ENCODE data around the gene TCF4.

Gene TCF4

DNA sequence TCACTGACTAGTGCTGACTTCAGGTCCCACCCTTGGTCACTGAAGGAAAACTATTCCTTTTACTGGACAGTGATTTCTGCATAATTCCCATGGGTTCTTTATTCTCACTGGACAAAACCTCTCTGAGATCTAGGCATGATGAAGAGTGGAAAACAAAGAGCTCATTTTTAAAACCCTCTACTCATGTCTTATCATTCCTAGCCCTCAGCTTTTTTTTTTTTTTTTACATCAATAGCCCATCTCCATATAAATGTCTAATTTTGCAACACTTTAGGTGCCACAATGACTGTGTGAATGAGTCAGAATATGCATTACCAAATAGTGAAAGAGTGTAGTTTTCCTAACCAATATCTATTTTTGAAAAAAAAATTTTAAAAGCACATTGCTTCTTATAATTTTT is 74.8 kb downstream of the TCF4 start:
- TF ChIP-seq, protein P1, sequence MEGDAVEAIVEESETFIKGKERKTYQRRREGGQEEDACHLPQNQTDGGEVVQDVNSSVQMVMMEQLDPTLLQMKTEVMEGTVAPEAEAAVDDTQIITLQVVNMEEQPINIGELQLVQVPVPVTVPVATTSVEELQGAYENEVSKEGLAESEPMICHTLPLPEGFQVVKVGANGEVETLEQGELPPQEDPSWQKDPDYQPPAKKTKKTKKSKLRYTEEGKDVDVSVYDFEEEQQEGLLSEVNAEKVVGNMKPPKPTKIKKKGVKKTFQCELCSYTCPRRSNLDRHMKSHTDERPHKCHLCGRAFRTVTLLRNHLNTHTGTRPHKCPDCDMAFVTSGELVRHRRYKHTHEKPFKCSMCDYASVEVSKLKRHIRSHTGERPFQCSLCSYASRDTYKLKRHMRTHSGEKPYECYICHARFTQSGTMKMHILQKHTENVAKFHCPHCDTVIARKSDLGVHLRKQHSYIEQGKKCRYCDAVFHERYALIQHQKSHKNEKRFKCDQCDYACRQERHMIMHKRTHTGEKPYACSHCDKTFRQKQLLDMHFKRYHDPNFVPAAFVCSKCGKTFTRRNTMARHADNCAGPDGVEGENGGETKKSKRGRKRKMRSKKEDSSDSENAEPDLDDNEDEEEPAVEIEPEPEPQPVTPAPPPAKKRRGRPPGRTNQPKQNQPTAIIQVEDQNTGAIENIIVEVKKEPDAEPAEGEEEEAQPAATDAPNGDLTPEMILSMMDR (IDR thresholded peaks at IDR 0.05; ENCODE audit: low read depth, low read length, missing control alignments): no peak
- H3K4me3 ChIP-seq (replicated peaks; ENCODE audit: low read depth, low read length): no peak overlapping the region
- DNase-seq (ENCODE audit: extremely low read depth, low read depth): no peak

DNA sequence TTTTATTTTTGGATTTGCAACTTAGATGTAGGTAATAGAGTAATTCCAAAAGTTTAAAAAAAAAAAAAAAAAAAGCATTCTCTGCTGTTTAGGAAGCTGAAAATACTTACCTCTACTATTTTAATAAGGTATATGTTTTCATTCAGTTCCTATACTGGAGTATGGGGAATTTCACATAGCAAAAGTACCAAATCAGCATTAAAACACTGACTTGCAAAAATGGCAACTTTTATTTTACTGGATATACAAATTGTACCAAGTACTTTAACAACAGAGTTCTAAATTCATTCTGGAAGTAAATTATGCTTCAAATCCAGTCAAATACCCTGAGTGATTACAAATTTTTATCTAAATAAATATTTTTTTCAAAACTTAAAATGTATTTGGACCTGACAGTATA is 76.7 kb downstream of the TCF4 start:
- H3K4me3 ChIP-seq (replicated peaks; ENCODE audit: low read depth, low read length): no peak overlapping the region
- TF ChIP-seq, protein P1 (IDR thresholded peaks at IDR 0.05; ENCODE audit: low read depth, low read length, missing control alignments): no peak
- no peak for DNase-seq (ENCODE audit: extremely low read depth, low read depth)

DNA sequence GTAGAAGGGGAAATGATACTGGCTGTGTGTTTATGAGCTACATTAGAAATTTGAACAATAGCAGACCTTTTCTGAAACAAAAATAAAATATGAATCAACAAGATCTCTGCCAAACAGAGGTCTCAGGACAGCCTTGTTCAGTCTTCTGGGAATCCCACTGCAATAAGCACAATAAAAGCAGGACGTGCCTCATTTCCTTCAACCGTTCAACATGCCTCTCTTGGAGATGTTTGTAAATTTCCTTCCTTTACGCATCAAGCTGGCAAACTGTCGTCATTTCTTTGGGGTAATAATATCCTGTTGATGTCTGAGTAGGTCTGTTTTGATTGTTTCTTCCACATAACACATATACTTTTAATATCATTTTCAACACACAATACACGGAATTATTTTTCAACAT is 77.2 kb downstream of the TCF4 start:
- H3K4me3 ChIP-seq (replicated peaks; ENCODE audit: low read depth, low read length): no peak overlapping the region
- no peak for DNase-seq (ENCODE audit: extremely low read depth, low read depth)
- TF ChIP-seq, protein P1 (IDR thresholded peaks at IDR 0.05; ENCODE audit: low read depth, low read length, missing control alignments): no peak

DNA sequence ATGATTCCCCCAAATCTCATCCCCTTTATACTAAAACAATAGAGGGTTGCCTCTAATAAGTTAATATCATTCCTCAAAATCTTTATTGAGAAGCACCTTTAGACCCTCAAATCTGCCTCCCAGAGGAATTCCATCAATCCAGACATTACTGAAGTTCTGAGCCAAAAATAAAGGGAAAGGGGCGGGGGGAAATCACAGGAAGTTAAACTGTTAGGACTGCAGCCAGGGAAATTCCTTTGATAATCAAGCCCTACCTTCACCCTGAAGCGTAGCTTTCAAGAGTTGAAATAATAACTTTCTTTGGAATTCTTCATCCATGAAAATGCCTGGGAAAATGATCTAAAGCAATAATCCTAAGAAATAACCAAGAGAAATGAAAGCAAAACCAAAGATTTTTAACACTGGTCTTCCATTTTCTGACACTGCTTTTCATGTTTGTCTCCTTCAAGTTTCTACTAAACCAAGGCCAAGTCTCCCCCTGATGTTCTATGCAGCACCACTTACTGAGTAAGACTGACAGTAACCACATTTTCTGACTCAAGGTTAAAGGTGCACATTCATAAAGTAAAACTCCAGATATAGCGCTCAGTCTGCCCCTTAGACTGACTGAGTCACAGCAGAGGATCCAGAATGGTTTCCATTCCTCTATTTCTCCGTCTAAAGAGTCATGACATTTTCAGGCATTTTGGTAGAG is 78.2 kb downstream of the TCF4 start:
- peak overlapping the region; percentile 25 for H3K4me3 ChIP-seq (replicated peaks; ENCODE audit: low read depth, low read length)
- TF ChIP-seq, protein P1 (IDR thresholded peaks at IDR 0.05; ENCODE audit: low read depth, low read length, missing control alignments): no peak
- no peak for DNase-seq (ENCODE audit: extremely low read depth, low read depth)

DNA sequence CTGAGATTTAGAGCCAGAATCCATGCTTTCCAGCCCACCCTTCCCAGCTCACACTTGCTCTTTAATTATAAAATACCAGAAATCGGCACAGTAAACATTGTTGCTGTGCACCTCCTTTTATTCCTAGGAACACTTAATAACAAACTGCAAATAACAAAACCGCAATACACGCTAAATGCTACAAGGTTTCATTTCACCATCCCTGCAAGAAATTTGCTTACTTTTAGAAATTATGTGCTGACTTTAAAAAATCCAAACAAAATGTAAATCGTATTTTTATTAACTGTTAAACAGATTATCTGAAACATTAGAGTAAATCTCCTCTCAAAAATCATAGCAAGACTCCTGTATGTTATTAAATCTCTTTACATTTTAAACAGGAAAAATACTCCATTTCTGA is 79.3 kb downstream of the TCF4 start:
- TF ChIP-seq, protein P1 (IDR thresholded peaks at IDR 0.05; ENCODE audit: low read depth, low read length, missing control alignments): no peak
- H3K4me3 ChIP-seq (replicated peaks; ENCODE audit: low read depth, low read length): no peak overlapping the region
- no peak for DNase-seq (ENCODE audit: extremely low read depth, low read depth)

DNA sequence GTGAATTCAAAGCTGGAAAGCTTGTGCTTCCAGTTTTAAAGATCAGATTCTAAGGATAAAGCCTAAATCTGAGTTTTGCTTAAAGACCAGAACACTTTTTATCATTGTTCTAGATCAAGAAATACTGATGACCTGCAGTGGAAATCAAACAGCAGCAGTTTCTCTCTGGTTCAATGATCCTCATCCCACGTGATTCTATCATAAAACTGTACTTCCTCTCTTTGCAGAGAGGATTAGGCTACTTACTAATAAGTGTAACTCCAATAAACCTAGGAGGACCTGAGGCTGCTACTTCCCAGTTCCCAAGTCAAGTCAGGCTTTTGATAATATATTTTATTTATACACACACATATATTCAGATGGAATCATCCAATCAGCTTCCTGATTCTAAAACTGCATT is 81.9 kb downstream of the TCF4 start:
- TF ChIP-seq, protein P1 (IDR thresholded peaks at IDR 0.05; ENCODE audit: low read depth, low read length, missing control alignments): no peak
- no peak for DNase-seq (ENCODE audit: extremely low read depth, low read depth)
- H3K4me3 ChIP-seq (replicated peaks; ENCODE audit: low read depth, low read length): no peak overlapping the region

DNA sequence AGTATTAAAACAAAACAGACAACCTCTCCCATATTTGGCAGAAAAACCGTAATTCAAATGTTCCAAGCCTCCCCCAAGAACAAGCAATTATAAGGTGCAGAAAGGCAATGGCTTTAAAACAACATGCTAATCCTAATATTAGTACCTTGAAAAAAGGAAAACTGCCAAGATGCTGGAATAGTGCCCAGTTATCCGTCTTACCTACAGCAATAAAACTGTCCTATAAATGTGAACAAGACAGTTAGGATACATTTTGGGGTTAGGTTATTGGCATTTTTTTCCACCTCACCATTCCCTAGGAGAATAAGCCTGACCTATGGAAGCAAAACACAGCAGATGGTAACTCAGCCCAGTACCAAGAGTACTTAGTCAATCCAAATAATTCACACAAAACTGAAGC is 83.2 kb downstream of the TCF4 start:
- DNase-seq (ENCODE audit: extremely low read depth, low read depth): no peak
- H3K4me3 ChIP-seq (replicated peaks; ENCODE audit: low read depth, low read length): no peak overlapping the region
- TF ChIP-seq, protein P1 (IDR thresholded peaks at IDR 0.05; ENCODE audit: low read depth, low read length, missing control alignments): no peak
